Astrocyte of the cerebellum (primary cell): Measurements from ENCODE around the gene ANKRD40CL.
A peak's percentile ranks its signal among the peaks of the same experiment; 100 is the strongest.

Experiments
- DNase-seq: peaks from one replicate; pipeline ENCODE4 v3.0.0-alpha.2; 2011; ENCODE audit warnings: low read depth
- H3K4me3 ChIP-seq: 2 replicates; pipeline ENCODE4 v1.5.1; 2011; ENCODE audit warnings: mild to moderate bottlenecking, low read depth, low read length, moderate library complexity
- CTCF ChIP-seq: IDR thresholded peaks from 2 replicates; pipeline ENCODE4 v1.5.1; 2012; ENCODE audit warnings: low read length, low read depth, moderate library complexity, mild to moderate bottlenecking; ENCODE audit errors: missing control alignments
- in situ Hi-C: cut with HindIII; loops from 2 replicates; pipeline ENCODE4 v1.10.0; 2017; ENCODE audit warnings: low sequenced_read_pairs

ANKRD40CL gene

GRCh38 chr17:50722746-50723145, 44.6 kb downstream of the ANKRD40CL start:
- DNase-seq = no peak
- in situ Hi-C loops = no loop called here
- H3K4me3 ChIP-seq = no peak overlapping the region
- TF ChIP-seq CTCF = no peak

- peak overlapping the region; percentile 97 for H3K4me3 ChIP-seq
- in situ Hi-C loops = no loop called here
- no peak for DNase-seq
- TF ChIP-seq CTCF = no peak
These were observed 45.9 kb downstream of the ANKRD40CL start for GRCh38 chr17:50721194-50722010.

- DNase-seq = no peak
- H3K4me3 ChIP-seq = peak overlapping the region; percentile 97
- no peak for TF ChIP-seq CTCF
- in situ Hi-C loops = no loop called here
These were observed 47.2 kb downstream of the ANKRD40CL start for GRCh38 chr17:50719924-50720794.

GRCh38 chr17:50719144-50719923, 48.0 kb downstream of the ANKRD40CL start, which contains the start of gene LUC7L3:
Gene LUC7L3 (plus strand): TSS chr17:50719603. CDS start chr17:50719733, 130 bp downstream.
- in situ Hi-C loops = no loop called here
- peak within 1 kb of the TSS; percentile 97 for H3K4me3 ChIP-seq
- peak; percentile 82 for DNase-seq
- no peak for TF ChIP-seq CTCF

- no peak for DNase-seq
- no peak for TF ChIP-seq CTCF
- in situ Hi-C loops = no loop called here
- no peak overlapping the region for H3K4me3 ChIP-seq
These were observed 51.8 kb downstream of the ANKRD40CL start for GRCh38 chr17:50715471-50715870.

GRCh38 chr17:50712641-50713040, 54.7 kb downstream of the ANKRD40CL start:
- H3K4me3 ChIP-seq = no peak overlapping the region
- in situ Hi-C loops = no loop called here
- DNase-seq = no peak
- no peak for TF ChIP-seq CTCF
